BJ (cell line): ENCODE data around the gene EMC7. TPM values are rescaled to one million over a fixed set of nuclear protein-coding genes. Genes with fewer than 3 reads are reported as not detected.

Experiments used
- CTCF ChIA-PET: fragments of 350-600 bp; formaldehyde crosslinking; extraction: SDS; loops from one replicate; lab custom pipeline; 2021; ENCODE audit warnings: antibody characterized with exemption, inconsistent platforms; lab: Yijun Ruan, JAX
- POLR2A ChIA-PET: fragments of 300-600 bp; sonication (Branson Sonifier 250); formaldehyde crosslinking; extraction: SDS; loops from one replicate; lab custom pipeline; 2021; ENCODE audit warnings: antibody characterized with exemption; lab: Charles Lee
- DNase-seq: peaks from one replicate; pipeline ENCODE4 v3.0.0-alpha.2; 2011; ENCODE audit warnings: low read depth
- H3K27me3 ChIP-seq: 2 replicates; pipeline ENCODE4 v1.6.0; 2011; ENCODE audit warnings: low read length; ENCODE audit not compliant: control insufficient read depth, insufficient read depth
- H3K36me3 ChIP-seq: 2 replicates; pipeline ENCODE4 v1.5.1; 2011; ENCODE audit warnings: low read length; ENCODE audit not compliant: control insufficient read depth, insufficient read depth
- H3K4me3 ChIP-seq: 2 replicates; pipeline ENCODE4 v1.5.1; 2011; ENCODE audit warnings: low read depth, mild to moderate bottlenecking, control low read depth, low read length
- CTCF ChIP-seq: IDR thresholded peaks from 2 replicates; pipeline ENCODE4 v1.5.1; 2011; ENCODE audit warnings: low read depth, mild to moderate bottlenecking, control low read depth, inconsistent platforms, low read length, moderate library complexity; ENCODE audit not compliant: insufficient read depth
- polyA plus RNA-seq: library from polyadenylated mRNA; depleted of rRNA; stranded (reverse); fragments of >200 nt; gene quantifications from 2 replicates; pipeline ENCODE4 v1.2.3, GENCODE V29; 2011

Gene EMC7
- polyA plus RNA-seq, 1 experiment: 80.8 TPM

GRCh38 chr15:34109797-34110663 lies 8.4 kb upstream of the EMC7 start:
- no peak for DNase-seq
- peak; percentile 76 for TF ChIP-seq CTCF
- ChIA-PET CTCF (interaction anchor here (0.6 to 8.2 kb wide), 26 partner anchors 8 to 258 kb away, joined by 3 to 124 read pairs (median 4); partner anchors contain the start of genes EMC4, EMC7, KATNBL1 and LPCAT4), POLR2A (interaction anchor here (0.6 to 1.2 kb wide), 2 partner anchors 100 to 105 kb away, joined by 8 to 10 read pairs; partner anchors contain the start of gene KATNBL1)
- Histone ChIP-seq H3K36me3 (no peaks in the 10 kb centered on the region), H3K4me3 (no peak overlapping the region), H3K27me3 (no peaks in the 10 kb centered on the region; the same call in 1 of the 2 replicates)

GRCh38 chr15:34107315-34107714 lies 5.7 kb upstream of the EMC7 start:
- H3K36me3 ChIP-seq: no peaks in the 10 kb centered on the region
- DNase-seq: no peak
- ChIA-PET POLR2A (no interaction called here), CTCF (interaction anchor here (1.1 to 1.4 kb wide), 2 partner anchors 60 to 103 kb away, joined by 5 to 6 read pairs; partner anchors contain the start of gene KATNBL1)
- no peak for TF ChIP-seq CTCF
- H3K4me3 ChIP-seq: no peak overlapping the region
- no peaks in the 10 kb centered on the region for H3K27me3 ChIP-seq

- Histone ChIP-seq H3K36me3 (no peaks in the 10 kb centered on the region), H3K4me3 (no peak overlapping the region), H3K27me3 (no peaks in the 10 kb centered on the region)
- ChIA-PET CTCF (interaction anchor here (1.4 kb wide), 1 partner anchor 103 kb away, joined by 6 read pairs; the partner anchor contains the start of gene KATNBL1), POLR2A (no interaction called here)
- TF ChIP-seq CTCF: no peak
- DNase-seq: no peak
These were observed 4.8 kb upstream of the EMC7 start for GRCh38 chr15:34106423-34106822.

- TF ChIP-seq CTCF: no peak
- POLR2A ChIA-PET: interaction anchor here (0.8 kb wide), 1 partner anchor 107 kb away, joined by 4 read pairs; the partner anchor contains the start of gene KATNBL1
- H3K4me3 ChIP-seq: peak overlapping the region; percentile 88
- CTCF ChIA-PET: interaction anchor here (0.5 to 1.0 kb wide), 4 partner anchors 8 to 218 kb away, joined by 3 to 5 read pairs (median 4); partner anchors contain the start of gene KATNBL1
- H3K27me3 ChIP-seq: no peaks in the 10 kb centered on the region
- H3K36me3 ChIP-seq: no peaks in the 10 kb centered on the region
- no peak for DNase-seq
These were observed 688 bp upstream of the EMC7 start for GRCh38 chr15:34102175-34102925.

GRCh38 chr15:34099914-34100313 lies 1.7 kb downstream of the EMC7 start:
- H3K4me3 ChIP-seq: no peak overlapping the region
- CTCF ChIA-PET: interaction anchor here (1.3 to 1.5 kb wide), 2 partner anchors 9 to 39 kb away, joined by 4 to 6 read pairs; no protein-coding TSS in a partner anchor

More at GRCh38 chr15:34099914-34100313, 1.7 kb downstream of the EMC7 start:
- no peak for TF ChIP-seq CTCF
- POLR2A ChIA-PET: no interaction called here
- H3K36me3 ChIP-seq: no peaks in the 10 kb centered on the region
- DNase-seq: no peak
- no peaks in the 10 kb centered on the region for H3K27me3 ChIP-seq
